ENCODE results near the gene NEK6.

GRCh38 chr9:124222918-124223720, 34.6 kb upstream of the NEK6 start:
- TF ChIP-seq, protein P1, sequence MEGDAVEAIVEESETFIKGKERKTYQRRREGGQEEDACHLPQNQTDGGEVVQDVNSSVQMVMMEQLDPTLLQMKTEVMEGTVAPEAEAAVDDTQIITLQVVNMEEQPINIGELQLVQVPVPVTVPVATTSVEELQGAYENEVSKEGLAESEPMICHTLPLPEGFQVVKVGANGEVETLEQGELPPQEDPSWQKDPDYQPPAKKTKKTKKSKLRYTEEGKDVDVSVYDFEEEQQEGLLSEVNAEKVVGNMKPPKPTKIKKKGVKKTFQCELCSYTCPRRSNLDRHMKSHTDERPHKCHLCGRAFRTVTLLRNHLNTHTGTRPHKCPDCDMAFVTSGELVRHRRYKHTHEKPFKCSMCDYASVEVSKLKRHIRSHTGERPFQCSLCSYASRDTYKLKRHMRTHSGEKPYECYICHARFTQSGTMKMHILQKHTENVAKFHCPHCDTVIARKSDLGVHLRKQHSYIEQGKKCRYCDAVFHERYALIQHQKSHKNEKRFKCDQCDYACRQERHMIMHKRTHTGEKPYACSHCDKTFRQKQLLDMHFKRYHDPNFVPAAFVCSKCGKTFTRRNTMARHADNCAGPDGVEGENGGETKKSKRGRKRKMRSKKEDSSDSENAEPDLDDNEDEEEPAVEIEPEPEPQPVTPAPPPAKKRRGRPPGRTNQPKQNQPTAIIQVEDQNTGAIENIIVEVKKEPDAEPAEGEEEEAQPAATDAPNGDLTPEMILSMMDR (IDR thresholded peaks at IDR 0.05): no peak
- TF ChIP-seq POLR2A (IDR thresholded peaks at IDR 0.05): no peak
